A549 (cell line): ENCODE data around the gene LIMCH1. TPM values are rescaled to one million over a fixed set of nuclear protein-coding genes. Genes with fewer than 3 reads are reported as not detected.
"Not testable (repeated sequence)": the region's sequence is repeated elsewhere in the genome, so short reads cannot be mapped to it uniquely, and the experiment has no call there.

Experiments
- ATAC-seq, 2 experiments: fragments of 200-7000 bp in 1 of 2; fragments of >200 bp in 1 of 2; cut with Nextera tagmentation in 1 of 2; cut with Tn5 transposase in 1 of 2; 3 replicates each; pipeline versions ENCODE4 v1.8.0 to v1.9.1; 2018 to 2020; ENCODE audit warnings: mild to moderate bottlenecking in 1 of 2, moderate library complexity in 1 of 2
- CTCF ChIA-PET: fragments of 300-600 bp; sonication (Branson Sonifier 250); formaldehyde crosslinking; extraction: SDS; loops from one replicate; lab custom pipeline; 2021; ENCODE audit warnings: antibody characterized with exemption, inconsistent platforms; lab: Yijun Ruan, JAX
- POLR2A ChIA-PET: fragments of 350-600 bp; formaldehyde crosslinking; extraction: SDS; loops from one replicate; lab custom pipeline; 2021; ENCODE audit warnings: antibody characterized with exemption, inconsistent platforms; lab: Yijun Ruan, JAX
- DNase-seq, 2 experiments: peaks; one replicate each; pipeline versions ENCODE4 v3.0.0 to v3.0.0-alpha.2; 2011 to 2016; ENCODE audit warnings: low read depth in 1 of 2, low spot score in 1 of 2
- FAIRE-seq: peaks from 2 replicates; lab custom pipeline; 2011; peaks lifted over from hg19 to GRCh38; lab: Jason Lieb, UNC
- H3K27ac ChIP-seq, 2 experiments: fragments of >200 bp; sonication (Bioruptor Twin); formaldehyde crosslinking; 3 replicates each; pipeline ENCODE4 v1.5.1; 2016 to 2017
- H3K4me1 ChIP-seq: fragments of >200 bp; sonication (Bioruptor Twin); formaldehyde crosslinking; 3 replicates; pipeline ENCODE4 v1.6.1; 2016
- H3K4me2 ChIP-seq: fragments of >200 bp; sonication (Bioruptor Twin); formaldehyde crosslinking; 3 replicates; pipeline ENCODE4 v1.6.1; 2016
- H3K4me3 ChIP-seq: fragments of >200 bp; sonication (Bioruptor Twin); formaldehyde crosslinking; 3 replicates; pipeline ENCODE4 v1.5.1; 2016
- H3K9me3 ChIP-seq: fragments of >200 bp; sonication (Bioruptor Twin); formaldehyde crosslinking; 3 replicates; pipeline ENCODE4 v1.6.1; 2016
- BHLHE40 ChIP-seq: IDR thresholded peaks from 2 replicates; pipeline ENCODE4 v1.6.1; 2012; ENCODE audit warnings: low read depth, low read length, inconsistent platforms
- EHF ChIP-seq: fragments of 250-450 bp; sonication (Bioruptor Pico); IDR thresholded peaks from 2 replicates; pipeline ENCODE4 v1.5.0; 2020; ENCODE audit warnings: mild to moderate bottlenecking
- ESRRA ChIP-seq: fragments of 150-350 bp; IDR thresholded peaks from 2 replicates; pipeline ENCODE4 v1.6.1; 2014; ENCODE audit warnings: mild to moderate bottlenecking, low read length, borderline replicate concordance
- FOXS1 ChIP-seq: fragments of 250-450 bp; sonication (Bioruptor Pico); IDR thresholded peaks from 2 replicates; pipeline ENCODE4 v1.5.0; 2020; ENCODE audit warnings: mild to moderate bottlenecking, moderate library complexity
- GATA3 ChIP-seq: IDR thresholded peaks from 2 replicates; pipeline ENCODE4 v1.6.1; 2012; ENCODE audit warnings: borderline replicate concordance
- HDAC2 ChIP-seq: fragments of 200-600 bp; sonication (generic); IDR thresholded peaks from 2 replicates; pipeline ENCODE4 v1.6.1; 2016
- HEYL ChIP-seq: fragments of 250-450 bp; sonication (Bioruptor Pico); IDR thresholded peaks from 2 replicates; pipeline ENCODE4 v1.8.0; 2021; ENCODE audit warnings: mild to moderate bottlenecking, moderate library complexity
- JUN ChIP-seq, 2 experiments: fragments of >200 bp; sonication (Bioruptor Twin); formaldehyde crosslinking; IDR thresholded peaks; 2 replicates in 1 of 2; 3 replicates in 1 of 2; pipeline ENCODE4 v1.6.1; 2016 to 2017
- KDM1A ChIP-seq: fragments of 200-600 bp; sonication (generic); IDR thresholded peaks from 2 replicates; pipeline ENCODE4 v1.6.1; 2016; ENCODE audit warnings: low read depth, mild to moderate bottlenecking
- MAFK ChIP-seq: fragments of 450-650 bp; IDR thresholded peaks from 2 replicates; pipeline ENCODE4 v1.6.1; 2014; ENCODE audit not compliant: partially characterized antibody
- MYC ChIP-seq: IDR thresholded peaks from 2 replicates; pipeline ENCODE4 v1.6.1; 2012; ENCODE audit warnings: mild to moderate bottlenecking, inconsistent platforms, low read length, improper control_type of control experiment, borderline replicate concordance
- NFE2L2 ChIP-seq: fragments of 150-350 bp; conservative IDR thresholded peaks from 2 replicates; pipeline ENCODE4 v1.6.1; 2014; ENCODE audit warnings: low read length
- PHF8 ChIP-seq: fragments of 200-600 bp; sonication (generic); IDR thresholded peaks from 2 replicates; pipeline ENCODE4 v1.6.1; 2016; ENCODE audit warnings: low read depth, mild to moderate bottlenecking, antibody characterized with exemption, moderate library complexity, borderline replicate concordance
- RARB ChIP-seq: fragments of 250-450 bp; sonication (Bioruptor Pico); IDR thresholded peaks from 2 replicates; pipeline ENCODE4 v1.8.0; 2021; ENCODE audit warnings: mild to moderate bottlenecking, moderate library complexity
- TP53 ChIP-seq: fragments of 250-450 bp; sonication (Bioruptor Pico); IDR thresholded peaks from 2 replicates; pipeline ENCODE4 v1.5.0; 2021; ENCODE audit warnings: mild to moderate bottlenecking, moderate library complexity
- ZC3H11A ChIP-seq: fragments of 450-650 bp; IDR thresholded peaks from 2 replicates; pipeline ENCODE4 v1.6.1; 2014; ENCODE audit warnings: antibody characterized with exemption, mild to moderate bottlenecking
- WGBS: methylation state at CpG from one replicate; pipeline ENCODE4 v1.1.6; 2017; ENCODE audit errors: missing lambda C conversion rate; 5-methylcytosine and 5-hydroxymethylcytosine counted together
- polyA minus RNA-seq: library from RNA; depleted of rRNA, polyadenylated mRNA; stranded (reverse); fragments of >200 nt; gene quantifications from 2 replicates; pipeline ENCODE4 v1.2.3, GENCODE V29; 2011; rRNA and poly(A)+ RNA removed
- polyA plus RNA-seq, 4 experiments: library from polyadenylated mRNA; depleted of rRNA in 3 of 4; stranded (reverse); fragments of >200 nt; fragmentation: RNase III in 1 of 4; extraction: RNeasy Plus Mini Kit Qiagen cat#74134 plus additional on column Dnase treatment in 1 of 4; gene quantifications; 2 replicates in 3 of 4; 3 replicates in 1 of 4; pipeline ENCODE4 v1.2.3, GENCODE V29; 2011 to 2017
- TF ChIP-seq, protein P1 (sequence below): fragments of >200 bp; sonication (Bioruptor Twin); formaldehyde crosslinking; IDR thresholded peaks from 3 replicates; pipeline ENCODE4 v1.5.1; 2016
- TF ChIP-seq, protein P2 (sequence below): fragments of >200 bp; sonication (Bioruptor Twin); formaldehyde crosslinking; IDR thresholded peaks from 2 replicates; pipeline ENCODE4 v1.6.1; 2016

Gene LIMCH1, protein sequence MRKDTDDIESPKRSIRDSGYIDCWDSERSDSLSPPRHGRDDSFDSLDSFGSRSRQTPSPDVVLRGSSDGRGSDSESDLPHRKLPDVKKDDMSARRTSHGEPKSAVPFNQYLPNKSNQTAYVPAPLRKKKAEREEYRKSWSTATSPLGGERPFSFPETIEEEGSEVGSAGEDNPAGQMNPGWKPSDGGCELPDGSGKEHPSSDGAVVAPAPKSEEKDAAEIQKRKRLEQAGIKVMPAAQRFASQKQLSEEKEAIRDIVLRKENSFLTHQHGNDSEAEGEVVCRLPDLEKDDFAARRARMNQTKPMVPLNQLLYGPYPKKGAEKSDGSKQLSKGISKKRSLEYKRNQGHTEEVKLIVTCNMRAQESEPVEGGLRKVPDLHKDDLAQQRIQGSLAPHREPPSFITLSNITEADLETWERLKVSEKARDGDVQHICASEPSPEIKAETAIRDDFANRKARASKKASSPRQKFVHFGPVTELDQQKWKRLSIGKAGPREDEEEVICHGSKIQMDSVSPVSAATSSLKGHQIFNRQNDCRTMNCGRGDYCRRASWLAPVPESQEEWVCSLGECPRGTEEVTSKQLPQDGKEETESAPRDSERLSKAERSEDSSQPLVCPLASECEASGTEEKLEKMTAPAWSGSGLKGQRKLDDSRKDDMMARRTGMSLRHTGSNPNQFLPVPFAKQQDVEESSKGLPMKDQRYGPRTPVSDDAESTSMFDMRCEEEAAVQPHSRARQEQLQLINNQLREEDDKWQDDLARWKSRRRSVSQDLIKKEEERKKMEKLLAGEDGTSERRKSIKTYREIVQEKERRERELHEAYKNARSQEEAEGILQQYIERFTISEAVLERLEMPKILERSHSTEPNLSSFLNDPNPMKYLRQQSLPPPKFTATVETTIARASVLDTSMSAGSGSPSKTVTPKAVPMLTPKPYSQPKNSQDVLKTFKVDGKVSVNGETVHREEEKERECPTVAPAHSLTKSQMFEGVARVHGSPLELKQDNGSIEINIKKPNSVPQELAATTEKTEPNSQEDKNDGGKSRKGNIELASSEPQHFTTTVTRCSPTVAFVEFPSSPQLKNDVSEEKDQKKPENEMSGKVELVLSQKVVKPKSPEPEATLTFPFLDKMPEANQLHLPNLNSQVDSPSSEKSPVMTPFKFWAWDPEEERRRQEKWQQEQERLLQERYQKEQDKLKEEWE (N-terminal part only)
- polyA plus RNA-seq (2011; rRNA removed) (88.9 and 96.6 TPM in 2 replicates), polyA plus RNA-seq (2017; fragmentation: RNase III; extraction: RNeasy Plus Mini Kit Qiagen cat#74134 plus additional on column Dnase treatment) (51.6 to 53.9 TPM (median 52.9 TPM) in 3 replicates), polyA minus RNA-seq (103 and 125 TPM in 2 replicates)
- polyA plus RNA-seq (2012; cell fraction: cytosol; rRNA removed) = 23.0 and 23.6 TPM in 2 replicates
- 111 and 136 TPM in 2 replicates for polyA plus RNA-seq (2012; cell fraction: nucleus; rRNA removed)

DNA sequence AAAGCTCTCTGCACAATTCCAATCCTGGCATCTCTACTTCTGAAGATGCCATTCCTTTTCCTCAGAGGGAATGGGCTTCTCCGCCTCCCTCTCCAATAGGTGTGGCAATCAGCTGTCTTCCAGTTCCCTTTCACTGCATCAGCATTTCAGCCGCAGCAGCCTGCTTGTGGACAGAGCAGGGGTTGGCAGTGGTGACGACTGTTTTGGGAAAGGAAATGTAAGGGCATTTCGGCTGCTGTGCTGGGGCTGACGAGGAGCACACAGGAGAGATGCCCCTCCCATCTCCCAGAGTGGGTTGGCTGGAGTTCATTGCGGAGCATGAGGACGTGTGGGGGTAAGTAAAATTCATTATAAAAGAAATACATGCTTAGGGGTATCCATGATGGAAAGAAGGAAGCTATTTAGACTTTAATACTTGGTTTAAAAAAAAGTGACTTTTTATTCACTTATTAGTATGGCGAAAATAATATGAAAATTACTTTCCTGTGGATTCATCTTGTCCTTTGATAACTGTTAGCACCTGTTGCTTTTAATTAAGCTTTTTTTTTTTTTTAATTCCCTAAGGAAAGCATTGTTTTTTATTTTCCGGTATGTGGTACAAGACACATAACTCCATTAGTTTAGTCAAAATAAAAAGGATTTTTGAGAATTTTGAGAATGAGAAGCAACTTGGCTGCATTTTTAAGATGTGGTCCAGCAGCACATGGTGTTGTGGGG is at the start of gene LIMCH1:
LIMCH1 (plus strand) TSS at position 141 of the 717 bp plus-strand sequence. CDS start 67,839 bp downstream, outside the sequence.
- peak within 1 kb of the TSS; percentile 73 to 83 for H3K27ac ChIP-seq
- H3K4me3 ChIP-seq = peak within 1 kb of the TSS; percentile 26; the same call in 2 of the 3 replicates
- DNase-seq (peak in 1 of 2 experiments; percentile 41), ATAC-seq (peak; percentile 74 to 84), FAIRE-seq (no peak)
- POLR2A ChIA-PET = no interaction called here
- peaks cover 84% of the 10 kb centered on the region for H3K4me1 ChIP-seq
- 67% methylated on average over 7 of the region's 9 CpGs for WGBS
- peak within 1 kb of the TSS; percentile 78 for H3K4me2 ChIP-seq
- CTCF ChIA-PET = no interaction called here
- H3K9me3 ChIP-seq = no peaks in the 10 kb centered on the region
- TF ChIP-seq JUN (IDR thresholded peaks at IDR 0.05) (no peak), HEYL (CRISPR knock-in tag) (no peak), HDAC2 (no peak), EHF (no peak), MAFK (peak; percentile 88)
- TF ChIP-seq, protein P1, sequence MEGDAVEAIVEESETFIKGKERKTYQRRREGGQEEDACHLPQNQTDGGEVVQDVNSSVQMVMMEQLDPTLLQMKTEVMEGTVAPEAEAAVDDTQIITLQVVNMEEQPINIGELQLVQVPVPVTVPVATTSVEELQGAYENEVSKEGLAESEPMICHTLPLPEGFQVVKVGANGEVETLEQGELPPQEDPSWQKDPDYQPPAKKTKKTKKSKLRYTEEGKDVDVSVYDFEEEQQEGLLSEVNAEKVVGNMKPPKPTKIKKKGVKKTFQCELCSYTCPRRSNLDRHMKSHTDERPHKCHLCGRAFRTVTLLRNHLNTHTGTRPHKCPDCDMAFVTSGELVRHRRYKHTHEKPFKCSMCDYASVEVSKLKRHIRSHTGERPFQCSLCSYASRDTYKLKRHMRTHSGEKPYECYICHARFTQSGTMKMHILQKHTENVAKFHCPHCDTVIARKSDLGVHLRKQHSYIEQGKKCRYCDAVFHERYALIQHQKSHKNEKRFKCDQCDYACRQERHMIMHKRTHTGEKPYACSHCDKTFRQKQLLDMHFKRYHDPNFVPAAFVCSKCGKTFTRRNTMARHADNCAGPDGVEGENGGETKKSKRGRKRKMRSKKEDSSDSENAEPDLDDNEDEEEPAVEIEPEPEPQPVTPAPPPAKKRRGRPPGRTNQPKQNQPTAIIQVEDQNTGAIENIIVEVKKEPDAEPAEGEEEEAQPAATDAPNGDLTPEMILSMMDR = no peak

DNA sequence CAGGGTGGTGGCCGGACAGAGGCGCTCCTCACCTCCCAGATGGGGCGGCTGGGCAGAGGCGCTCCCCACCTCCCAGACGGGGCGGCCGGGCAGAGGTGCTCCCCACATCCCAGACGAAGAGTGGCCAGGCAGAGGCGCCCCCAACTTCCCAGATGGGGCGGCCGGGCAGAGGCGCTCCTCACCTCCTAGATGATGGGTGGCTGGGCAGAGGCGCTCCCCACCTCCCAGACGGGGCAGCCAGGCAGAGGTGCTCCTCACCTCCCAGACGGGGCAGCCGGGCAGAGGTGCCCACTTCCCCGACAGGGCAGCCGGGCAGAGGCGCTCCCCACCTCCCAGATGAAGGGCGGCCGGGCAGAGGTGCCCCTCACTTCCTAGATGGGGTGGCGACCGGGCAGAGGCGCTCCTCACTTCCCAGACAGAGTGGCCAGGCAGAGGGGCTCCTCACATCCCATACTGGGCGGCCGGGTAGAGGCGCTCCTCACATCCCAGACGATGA is 46.8 kb upstream of the LIMCH1 start:
- 100% methylated on average over 1 of the region's 28 CpGs for WGBS
- DNase-seq, H3K4me2 ChIP-seq, H3K4me3 ChIP-seq, ATAC-seq, H3K9me3 ChIP-seq, FAIRE-seq, POLR2A ChIA-PET: not testable (repeated sequence)
- Histone ChIP-seq H3K27ac (peak overlapping the region; percentile 48 to 70; a peak in 4 of 6 replicates), H3K4me1 (peaks cover 43% of the 10 kb centered on the region)
- CTCF ChIA-PET = interaction anchor here (0.9 kb wide), 1 partner anchor 117 kb away, joined by 3 read pairs; no protein-coding TSS in a partner anchor

DNA sequence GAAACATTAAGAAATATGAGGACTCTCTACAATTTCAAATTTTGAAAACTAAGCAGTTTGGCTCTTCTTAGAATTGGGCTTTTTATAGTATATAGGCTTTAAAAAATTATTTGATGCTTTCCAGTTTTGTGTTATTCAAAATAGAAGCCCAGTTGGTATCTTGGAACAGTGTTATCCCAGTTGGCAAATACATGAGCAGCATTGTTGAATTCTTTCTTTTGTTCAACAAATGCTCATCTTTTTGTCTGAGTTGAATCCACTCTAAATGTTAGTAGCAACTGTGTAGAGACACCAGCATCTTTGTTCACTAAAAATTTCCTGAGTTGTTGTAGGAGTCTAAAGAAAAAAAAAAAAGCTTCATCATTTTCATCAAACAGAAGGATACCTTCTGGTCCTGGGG is 41.0 kb upstream of the LIMCH1 start:
- no peak overlapping the region for H3K27ac ChIP-seq
- no peaks in the 10 kb centered on the region for H3K9me3 ChIP-seq
- H3K4me3 ChIP-seq = no peak overlapping the region
- H3K4me2 ChIP-seq = no peak overlapping the region
- no peak for DNase-seq
- CTCF ChIA-PET = interaction anchor here (2.3 kb wide), 1 partner anchor 216 kb away, joined by 5 read pairs; no protein-coding TSS in a partner anchor
- no peak for FAIRE-seq
- TF ChIP-seq ZC3H11A = no peak
- TF ChIP-seq MYC = no peak
- TF ChIP-seq RARB (CRISPR knock-in tag) = no peak
- no peak for TF ChIP-seq MAFK
- no peak for TF ChIP-seq KDM1A
- no peak for TF ChIP-seq ESRRA
- no peak for TF ChIP-seq BHLHE40
- TF ChIP-seq NFE2L2 = no peak
- TF ChIP-seq EHF = no peak
- TF ChIP-seq, protein P2, sequence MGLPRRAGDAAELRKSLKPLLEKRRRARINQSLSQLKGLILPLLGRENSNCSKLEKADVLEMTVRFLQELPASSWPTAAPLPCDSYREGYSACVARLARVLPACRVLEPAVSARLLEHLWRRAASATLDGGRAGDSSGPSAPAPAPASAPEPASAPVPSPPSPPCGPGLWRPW = no peak
- TF ChIP-seq PHF8 = no peak
- TF ChIP-seq FOXS1 (CRISPR knock-in tag) = no peak
- no peak for TF ChIP-seq TP53 (CRISPR knock-in tag)
- TF ChIP-seq JUN (IDR thresholded peaks at IDR 0.05) = no peak
- TF ChIP-seq, protein P1 = no peak
- TF ChIP-seq GATA3 = no peak
- TF ChIP-seq, all 56 proteins: peak for 0
- peaks cover 19% of the 10 kb centered on the region for H3K4me1 ChIP-seq
- POLR2A ChIA-PET = no interaction called here
- ATAC-seq = no peak
